Panc1 (cell line): Measurements from ENCODE around the gene UBAC2. TPM values are rescaled to one million over a fixed set of nuclear protein-coding genes. Genes with fewer than 3 reads are reported as not detected.
"Not testable (repeated sequence)": the region's sequence is repeated elsewhere in the genome, so short reads cannot be mapped to it uniquely, and the experiment has no call there.

ENCODE experiments used
- ATAC-seq: fragments of 200-7000 bp; cut with Tn5 transposase; 2 replicates; pipeline ENCODE4 v1.9.1; 2020; ENCODE audit warnings: mild to moderate bottlenecking, moderate library complexity
- BruUV-seq: library from RNA; stranded (reverse); fragments of 400-500 nt; replicated peaks from 2 replicates; lab custom pipeline; 2021; lab: Mats Ljungman, UMichigan
- CTCF ChIA-PET: fragments of 300-600 bp; sonication (Branson Sonifier 250); formaldehyde crosslinking; loops from one replicate; lab custom pipeline; 2022; ENCODE audit warnings: antibody characterized with exemption; lab: Charles Lee
- POLR2A ChIA-PET: fragments of 300-600 bp; sonication (Branson Sonifier 250); formaldehyde crosslinking; loops from one replicate; lab custom pipeline; 2022; ENCODE audit warnings: antibody characterized with exemption; lab: Charles Lee
- DNase-seq: peaks from one replicate; pipeline ENCODE4 v3.0.0-alpha.2; 2010; ENCODE audit warnings: low read depth, low spot score
- H3K27ac ChIP-seq: 2 replicates; pipeline ENCODE4 v1.5.1; 2011; ENCODE audit warnings: mild to moderate bottlenecking, low read length, inconsistent platforms
- H3K27me3 ChIP-seq: fragments of 200-500 bp; sonication (Bioruptor generic); 2 replicates; pipeline ENCODE4 v1.6.0; 2014; ENCODE audit warnings: low read length, inconsistent platforms; ENCODE audit not compliant: control insufficient read depth, insufficient read depth
- H3K36me3 ChIP-seq: fragments of 200-500 bp; sonication (Bioruptor generic); 2 replicates; pipeline ENCODE4 v1.5.1; 2014; ENCODE audit warnings: inconsistent platforms, mild to moderate bottlenecking, low read length, moderate library complexity; ENCODE audit not compliant: control insufficient read depth, insufficient read depth
- H3K4me1 ChIP-seq: 2 replicates; pipeline ENCODE4 v1.5.1; 2011; ENCODE audit warnings: inconsistent platforms, mild to moderate bottlenecking, low read length, moderate library complexity; ENCODE audit not compliant: control insufficient read depth, insufficient read depth
- H3K4me3 ChIP-seq, 2 experiments: 2 replicates each; pipeline ENCODE4 v1.5.1; 2011 to 2012; ENCODE audit warnings: low read depth in 2 of 2, low read length in 2 of 2, mild to moderate bottlenecking in 2 of 2, inconsistent platforms in 1 of 2, moderate library complexity in 1 of 2
- H3K9me3 ChIP-seq: fragments of 200-500 bp; sonication (Bioruptor generic); 2 replicates; pipeline ENCODE4 v1.5.1; 2014; ENCODE audit warnings: low read depth, mild to moderate bottlenecking, inconsistent platforms, low read length, moderate library complexity; ENCODE audit not compliant: control insufficient read depth, insufficient read depth
- POLR2AphosphoS5 ChIP-seq: IDR thresholded peaks from 2 replicates; pipeline ENCODE4 v1.6.1; 2012; ENCODE audit warnings: mild to moderate bottlenecking, low read depth, low read length, moderate library complexity
- SIN3A ChIP-seq: IDR thresholded peaks from 2 replicates; pipeline ENCODE4 v1.6.1; 2012; ENCODE audit warnings: low read depth, mild to moderate bottlenecking, low read length, moderate library complexity, borderline replicate concordance; ENCODE audit not compliant: insufficient read depth
- TCF7L2 ChIP-seq: IDR thresholded peaks from 2 replicates; pipeline ENCODE4 v1.6.1; 2011; ENCODE audit warnings: mild to moderate bottlenecking, low read depth, low read length, inconsistent platforms
- in situ Hi-C: cut with HindIII; loops from 2 replicates; pipeline ENCODE4 v1.10.0; 2016; ENCODE audit warnings: low sequenced_read_pairs, low pct_unique_long_range_greater_than_20kb
- intact Hi-C: fragments of 100-400 bp; cut with micrococcal nuclease; formaldehyde crosslinking; loops from one replicate; pipeline ENCODE4 v1.10.0; 2022; ENCODE audit not compliant: unreplicated experiment
- total RNA-seq: library from RNA; stranded (reverse); gene quantifications from one replicate; pipeline ENCODE4 v1.2.1, GENCODE V29; 2021; ENCODE audit not compliant: unreplicated experiment
- TF ChIP-seq, protein P1 (sequence below): fragments of 450-650 bp; IDR thresholded peaks from 2 replicates; pipeline ENCODE4 v1.5.1; 2017; ENCODE audit warnings: mild to moderate bottlenecking
- TF ChIP-seq, protein P2 (sequence below), 2 experiments: IDR thresholded peaks; 2 replicates each; pipeline ENCODE4 v1.6.1; 2011 to 2012; ENCODE audit warnings: low read depth in 2 of 2, control low read depth in 1 of 2, low read length in 1 of 2, mild to moderate bottlenecking in 1 of 2, moderate library complexity in 1 of 2; ENCODE audit not compliant: insufficient read depth in 1 of 2

UBAC2 gene
- total RNA-seq, 1 experiment from 2014 or later, result 40.8 TPM

DNA sequence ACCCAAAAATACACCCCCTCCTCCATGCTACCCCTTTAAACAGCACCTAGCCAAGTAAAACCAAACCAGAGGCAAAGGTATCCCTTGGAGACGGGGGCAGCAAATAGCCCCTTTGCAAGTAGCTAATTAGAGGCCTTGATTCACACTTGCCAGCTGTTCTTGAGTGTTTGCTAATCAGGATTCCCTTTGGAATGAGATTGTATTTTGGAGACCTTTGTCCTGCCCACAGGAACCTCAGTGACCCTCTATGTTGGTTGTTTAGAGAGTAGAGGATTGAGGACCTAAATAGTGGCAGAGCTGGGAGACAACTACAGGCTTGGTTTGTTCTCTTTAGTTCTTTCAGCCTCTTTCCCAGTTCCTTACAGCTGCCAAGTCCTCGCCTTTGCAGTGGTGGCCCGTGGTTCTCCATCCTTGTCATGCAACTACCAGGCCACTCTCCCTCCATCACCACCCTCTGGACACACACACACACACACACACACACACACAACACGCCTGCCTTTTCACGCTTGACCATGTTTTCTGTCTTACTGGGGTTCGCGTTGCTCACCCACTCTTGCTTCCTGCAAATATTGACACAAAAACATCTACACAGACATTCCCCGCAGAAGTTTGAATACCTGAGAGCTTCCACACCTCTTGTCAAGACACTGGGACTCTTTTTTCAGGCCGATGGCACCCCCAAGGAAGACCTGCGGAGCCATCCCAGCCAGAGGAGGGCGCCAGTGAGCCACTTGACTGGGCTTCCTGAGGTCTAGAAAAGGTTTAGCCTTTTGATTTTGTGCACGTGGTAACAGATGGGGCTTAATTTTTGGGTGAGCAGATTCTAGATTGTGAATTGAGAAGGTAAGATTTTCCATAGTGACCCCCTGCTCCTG lies 186.5 kb downstream of the UBAC2 start:
- H3K36me3 ChIP-seq, result no peaks in the 10 kb centered on the region
- intact Hi-C loops (no loop called here), in situ Hi-C loops (no loop called here)
- ChIA-PET CTCF (no interaction called here), POLR2A (no interaction called here)
- TF ChIP-seq, protein P1, sequence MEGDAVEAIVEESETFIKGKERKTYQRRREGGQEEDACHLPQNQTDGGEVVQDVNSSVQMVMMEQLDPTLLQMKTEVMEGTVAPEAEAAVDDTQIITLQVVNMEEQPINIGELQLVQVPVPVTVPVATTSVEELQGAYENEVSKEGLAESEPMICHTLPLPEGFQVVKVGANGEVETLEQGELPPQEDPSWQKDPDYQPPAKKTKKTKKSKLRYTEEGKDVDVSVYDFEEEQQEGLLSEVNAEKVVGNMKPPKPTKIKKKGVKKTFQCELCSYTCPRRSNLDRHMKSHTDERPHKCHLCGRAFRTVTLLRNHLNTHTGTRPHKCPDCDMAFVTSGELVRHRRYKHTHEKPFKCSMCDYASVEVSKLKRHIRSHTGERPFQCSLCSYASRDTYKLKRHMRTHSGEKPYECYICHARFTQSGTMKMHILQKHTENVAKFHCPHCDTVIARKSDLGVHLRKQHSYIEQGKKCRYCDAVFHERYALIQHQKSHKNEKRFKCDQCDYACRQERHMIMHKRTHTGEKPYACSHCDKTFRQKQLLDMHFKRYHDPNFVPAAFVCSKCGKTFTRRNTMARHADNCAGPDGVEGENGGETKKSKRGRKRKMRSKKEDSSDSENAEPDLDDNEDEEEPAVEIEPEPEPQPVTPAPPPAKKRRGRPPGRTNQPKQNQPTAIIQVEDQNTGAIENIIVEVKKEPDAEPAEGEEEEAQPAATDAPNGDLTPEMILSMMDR, result peak; percentile 66; the same call in 1 of the 2 replicates
- TF ChIP-seq TCF7L2, result no peak
- TF ChIP-seq SIN3A, result no peak
- TF ChIP-seq POLR2AphosphoS5, result no peak
- H3K27me3 ChIP-seq, result no peaks in the 10 kb centered on the region
- H3K9me3 ChIP-seq, result no peaks in the 10 kb centered on the region
- no peak overlapping the region for H3K27ac ChIP-seq
- H3K4me1 ChIP-seq, result no peaks in the 10 kb centered on the region
- no peak for ATAC-seq
- DNase-seq, result peak; percentile 32
- no TSS peak for BruUV-seq
- no peak overlapping the region for H3K4me3 ChIP-seq

DNA sequence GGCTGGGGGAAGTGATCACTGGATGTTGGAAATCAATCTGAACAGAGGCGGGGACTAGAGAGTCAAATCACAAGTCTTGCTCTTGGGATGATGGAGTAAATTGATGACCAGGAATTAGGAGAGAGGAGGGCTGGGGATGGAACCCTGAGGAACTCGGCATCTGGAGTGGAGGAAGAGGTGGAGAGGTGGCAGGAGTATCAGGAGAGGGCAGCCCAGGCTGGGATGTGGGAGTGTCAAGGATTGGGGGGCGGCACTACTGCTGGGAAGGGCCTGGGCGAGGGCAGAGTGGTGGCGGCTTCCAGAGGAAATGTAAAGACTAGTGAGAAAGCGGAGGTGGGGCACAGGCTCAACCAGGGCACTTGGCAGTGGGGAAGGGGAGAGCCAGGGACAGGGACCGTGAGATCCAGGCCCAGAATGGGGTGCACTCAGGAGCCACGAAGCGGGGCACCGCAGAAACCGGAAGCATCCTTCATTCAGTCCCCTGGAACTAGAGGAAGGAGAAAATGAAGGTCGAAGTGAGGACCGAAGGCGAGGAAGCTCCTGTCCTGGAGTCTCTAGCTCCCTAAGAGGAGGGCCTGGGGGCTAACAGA lies 187.8 kb downstream of the UBAC2 start:
- in situ Hi-C loops (no loop called here), intact Hi-C loops (no loop called here)
- H3K9me3 ChIP-seq, result no peaks in the 10 kb centered on the region
- no TSS peak for BruUV-seq
- no peaks in the 10 kb centered on the region for H3K27me3 ChIP-seq
- no peak overlapping the region for H3K4me3 ChIP-seq
- TF ChIP-seq TCF7L2, result no peak
- TF ChIP-seq, protein P2, sequence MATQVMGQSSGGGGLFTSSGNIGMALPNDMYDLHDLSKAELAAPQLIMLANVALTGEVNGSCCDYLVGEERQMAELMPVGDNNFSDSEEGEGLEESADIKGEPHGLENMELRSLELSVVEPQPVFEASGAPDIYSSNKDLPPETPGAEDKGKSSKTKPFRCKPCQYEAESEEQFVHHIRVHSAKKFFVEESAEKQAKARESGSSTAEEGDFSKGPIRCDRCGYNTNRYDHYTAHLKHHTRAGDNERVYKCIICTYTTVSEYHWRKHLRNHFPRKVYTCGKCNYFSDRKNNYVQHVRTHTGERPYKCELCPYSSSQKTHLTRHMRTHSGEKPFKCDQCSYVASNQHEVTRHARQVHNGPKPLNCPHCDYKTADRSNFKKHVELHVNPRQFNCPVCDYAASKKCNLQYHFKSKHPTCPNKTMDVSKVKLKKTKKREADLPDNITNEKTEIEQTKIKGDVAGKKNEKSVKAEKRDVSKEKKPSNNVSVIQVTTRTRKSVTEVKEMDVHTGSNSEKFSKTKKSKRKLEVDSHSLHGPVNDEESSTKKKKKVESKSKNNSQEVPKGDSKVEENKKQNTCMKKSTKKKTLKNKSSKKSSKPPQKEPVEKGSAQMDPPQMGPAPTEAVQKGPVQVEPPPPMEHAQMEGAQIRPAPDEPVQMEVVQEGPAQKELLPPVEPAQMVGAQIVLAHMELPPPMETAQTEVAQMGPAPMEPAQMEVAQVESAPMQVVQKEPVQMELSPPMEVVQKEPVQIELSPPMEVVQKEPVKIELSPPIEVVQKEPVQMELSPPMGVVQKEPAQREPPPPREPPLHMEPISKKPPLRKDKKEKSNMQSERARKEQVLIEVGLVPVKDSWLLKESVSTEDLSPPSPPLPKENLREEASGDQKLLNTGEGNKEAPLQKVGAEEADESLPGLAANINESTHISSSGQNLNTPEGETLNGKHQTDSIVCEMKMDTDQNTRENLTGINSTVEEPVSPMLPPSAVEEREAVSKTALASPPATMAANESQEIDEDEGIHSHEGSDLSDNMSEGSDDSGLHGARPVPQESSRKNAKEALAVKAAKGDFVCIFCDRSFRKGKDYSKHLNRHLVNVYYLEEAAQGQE (IDR thresholded peaks at IDR 0.05; ENCODE audit: insufficient read depth in 1 of 2, low read depth in 2 of 2, low read length in 1 of 2), result no peak
- TF ChIP-seq POLR2AphosphoS5, result no peak
- TF ChIP-seq SIN3A, result no peak
- TF ChIP-seq, protein P1, result no peak
- H3K36me3 ChIP-seq, result no peaks in the 10 kb centered on the region
- H3K27ac ChIP-seq, result no peak overlapping the region
- no peak for ATAC-seq
- no peaks in the 10 kb centered on the region for H3K4me1 ChIP-seq
- CTCF ChIA-PET, result no interaction called here
- DNase-seq, result no peak
- POLR2A ChIA-PET, result no interaction called here

DNA sequence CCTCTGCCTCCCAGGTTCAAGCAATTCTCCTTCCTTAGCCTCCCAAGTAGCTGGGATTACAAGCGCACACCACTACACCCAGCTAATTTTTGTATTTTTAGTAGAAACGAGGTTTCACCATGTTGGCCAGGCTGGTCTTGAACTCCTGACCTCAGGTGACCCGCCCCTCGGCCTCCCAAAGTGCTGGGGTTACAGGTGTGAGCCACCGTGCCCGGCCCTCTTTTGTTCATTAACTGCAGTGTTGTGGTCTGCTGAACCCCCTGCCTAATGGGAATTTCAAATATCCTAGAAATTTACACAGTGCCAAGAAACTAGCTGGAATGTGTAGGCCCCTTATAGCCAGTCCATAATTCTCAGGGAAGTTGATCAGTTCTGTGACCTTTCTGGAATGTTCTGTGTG lies 188.4 kb downstream of the UBAC2 start:
- intact Hi-C loops, DNase-seq: not testable (repeated sequence)

More for the DNA sequence above, 188.4 kb downstream of the UBAC2 start:
- POLR2A ChIA-PET, H3K36me3 ChIP-seq, H3K4me1 ChIP-seq, H3K27me3 ChIP-seq, BruUV-seq, H3K27ac ChIP-seq, in situ Hi-C loops, CTCF ChIA-PET, H3K4me3 ChIP-seq, H3K9me3 ChIP-seq, ATAC-seq: not testable (repeated sequence)
